Measurements from ENCODE around the gene DST. TPM values are rescaled to one million over a fixed set of nuclear protein-coding genes. Genes with fewer than 3 reads are reported as not detected.
A peak's percentile ranks its signal among the peaks of the same experiment; 100 is the strongest.

The DST gene
- total and polyA plus RNA-seq, 4 donors, result 325 to 525 (median 420) TPM

GRCh38 chr6:56613247-56613851, 29.3 kb downstream of the DST start:
- no peak for DNase-seq (ENCODE audit: low read depth in 4 of 6, low spot score in 6 of 6)
- Histone ChIP-seq H3K4me1 (ENCODE audit: control insufficient read depth, insufficient read depth, low read length) (no peaks in the 10 kb centered on the region), H3K4me3 (ENCODE audit: low read depth, low read length) (no peak overlapping the region), H3K27me3 (ENCODE audit: control insufficient read depth, insufficient read depth, low read length) (no peaks in the 10 kb centered on the region), H3K9me3 (ENCODE audit: control insufficient read depth, insufficient read depth, low read length) (no peaks in the 10 kb centered on the region), H3K36me3 (ENCODE audit: control insufficient read depth, insufficient read depth, low read length) (peaks cover 12% of the 10 kb centered on the region), H3K27ac (ENCODE audit: low read depth, low read length) (no peak overlapping the region)
- no CpG with 5 or more reads among the region's 6 CpGs for WGBS (ENCODE audit: insufficient coverage)

DNA sequence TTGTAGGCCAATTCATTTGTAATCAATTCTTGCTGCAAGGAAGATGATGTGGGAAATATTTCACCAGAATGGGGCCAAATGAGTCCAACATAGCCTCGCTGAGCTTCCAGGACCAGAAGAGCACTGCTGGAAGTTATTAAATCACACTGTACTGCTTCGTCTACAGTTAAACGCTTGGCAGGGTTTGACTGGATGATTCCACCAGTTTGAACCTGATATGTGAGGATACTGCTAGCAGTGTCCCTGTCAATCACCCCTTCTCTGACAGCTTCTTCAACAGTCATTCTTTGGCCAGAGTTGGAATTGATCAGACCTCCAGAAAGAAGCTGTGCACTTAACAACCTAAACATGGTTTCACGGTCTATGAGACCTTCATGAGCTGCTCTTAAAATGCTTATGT, 34.4 kb downstream of the DST start:
- Histone ChIP-seq H3K9me3 (ENCODE audit: control insufficient read depth, insufficient read depth, low read length) (no peaks in the 10 kb centered on the region), H3K4me1 (ENCODE audit: control insufficient read depth, insufficient read depth, low read length) (no peaks in the 10 kb centered on the region), H3K27me3 (ENCODE audit: control insufficient read depth, insufficient read depth, low read length) (no peaks in the 10 kb centered on the region), H3K36me3 (ENCODE audit: control insufficient read depth, insufficient read depth, low read length) (peaks cover 5% of the 10 kb centered on the region), H3K27ac (ENCODE audit: low read depth, low read length) (no peak overlapping the region), H3K4me3 (ENCODE audit: low read depth, low read length) (no peak overlapping the region)
- DNase-seq (ENCODE audit: low read depth in 4 of 6, low spot score in 6 of 6), result no peak
- WGBS (ENCODE audit: insufficient coverage), result 83% methylated on average over 1 of the region's 4 CpGs

- H3K9me3 ChIP-seq (ENCODE audit: control insufficient read depth, insufficient read depth, low read length), result no peaks in the 10 kb centered on the region
- no peak overlapping the region for H3K27ac ChIP-seq (ENCODE audit: low read depth, low read length)
- no peak for DNase-seq (ENCODE audit: low read depth in 4 of 6, low spot score in 6 of 6)
- no peak overlapping the region for H3K4me3 ChIP-seq (ENCODE audit: low read depth, low read length)
- no peaks in the 10 kb centered on the region for H3K27me3 ChIP-seq (ENCODE audit: control insufficient read depth, insufficient read depth, low read length)
- H3K4me1 ChIP-seq (ENCODE audit: control insufficient read depth, insufficient read depth, low read length), result no peaks in the 10 kb centered on the region
- WGBS (ENCODE audit: insufficient coverage), result no CpG with 5 or more reads among the region's 2 CpGs
- peaks cover 5% of the 10 kb centered on the region for H3K36me3 ChIP-seq (ENCODE audit: control insufficient read depth, insufficient read depth, low read length)
Measured at GRCh38 chr6:56607111-56607752, 35.5 kb downstream of the DST start.

DNA sequence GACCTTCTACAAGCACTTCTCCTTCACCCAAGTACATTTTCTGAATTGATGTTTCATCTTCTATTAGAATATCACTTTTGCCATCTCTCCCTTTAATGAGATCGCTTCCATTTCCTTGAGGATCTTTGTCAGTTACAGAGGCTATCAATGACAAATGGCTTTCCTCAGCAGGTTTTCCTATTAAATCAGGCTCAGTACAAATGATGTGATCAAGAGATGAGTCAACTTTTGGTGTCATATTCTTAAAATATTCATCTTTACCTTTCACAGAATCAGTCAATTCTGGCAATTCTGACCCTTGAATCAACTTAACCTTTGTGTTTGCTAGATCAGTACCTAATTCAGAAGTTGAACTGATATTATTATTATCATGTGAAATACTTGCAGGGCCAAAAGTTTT, 37.3 kb downstream of the DST start:
- no peaks in the 10 kb centered on the region for H3K27me3 ChIP-seq (ENCODE audit: control insufficient read depth, insufficient read depth, low read length)
- H3K27ac ChIP-seq (ENCODE audit: low read depth, low read length), result no peak overlapping the region
- H3K36me3 ChIP-seq (ENCODE audit: control insufficient read depth, insufficient read depth, low read length), result no peaks in the 10 kb centered on the region
- H3K9me3 ChIP-seq (ENCODE audit: control insufficient read depth, insufficient read depth, low read length), result no peaks in the 10 kb centered on the region
- no peaks in the 10 kb centered on the region for H3K4me1 ChIP-seq (ENCODE audit: control insufficient read depth, insufficient read depth, low read length)
- WGBS (ENCODE audit: insufficient coverage), result no CpG with 5 or more reads among the region's 1 CpG
- no peak overlapping the region for H3K4me3 ChIP-seq (ENCODE audit: low read depth, low read length)
- DNase-seq (ENCODE audit: low read depth in 4 of 6, low spot score in 6 of 6), result no peak

DNA sequence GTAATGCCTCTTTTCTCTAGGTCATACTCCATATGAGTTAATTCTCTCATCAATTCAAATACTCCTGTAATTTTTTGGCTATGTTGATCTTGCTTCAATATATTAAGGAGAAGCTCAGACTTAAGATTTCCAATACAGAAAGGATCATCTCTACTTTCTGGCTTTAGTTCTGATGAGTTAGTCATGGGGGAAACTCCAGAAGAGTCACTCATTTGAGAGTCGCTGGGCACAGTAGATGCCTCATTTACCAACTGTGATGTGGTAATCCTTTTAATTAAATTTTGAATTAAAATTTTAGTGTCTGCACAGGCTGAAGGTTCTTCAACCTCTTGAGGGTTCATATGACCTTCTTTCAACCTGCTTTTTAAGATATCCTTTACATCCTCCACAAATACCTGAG, 38.5 kb downstream of the DST start:
- Histone ChIP-seq H3K27ac (ENCODE audit: low read depth, low read length) (no peak overlapping the region), H3K4me1 (ENCODE audit: control insufficient read depth, insufficient read depth, low read length) (no peaks in the 10 kb centered on the region), H3K4me3 (ENCODE audit: low read depth, low read length) (no peak overlapping the region), H3K27me3 (ENCODE audit: control insufficient read depth, insufficient read depth, low read length) (no peaks in the 10 kb centered on the region), H3K36me3 (ENCODE audit: control insufficient read depth, insufficient read depth, low read length) (no peaks in the 10 kb centered on the region), H3K9me3 (ENCODE audit: control insufficient read depth, insufficient read depth, low read length) (no peaks in the 10 kb centered on the region)
- no peak for DNase-seq (ENCODE audit: low read depth in 4 of 6, low spot score in 6 of 6)
- no CpG with 5 or more reads among the region's 1 CpG for whole genome bisulfite sequencing (ENCODE audit: insufficient coverage)

GRCh38 chr6:56601390-56601789, 41.3 kb downstream of the DST start:
- Histone ChIP-seq H3K27me3 (ENCODE audit: control insufficient read depth, insufficient read depth, low read length) (no peaks in the 10 kb centered on the region), H3K4me1 (ENCODE audit: control insufficient read depth, insufficient read depth, low read length) (no peaks in the 10 kb centered on the region), H3K27ac (ENCODE audit: low read depth, low read length) (no peak overlapping the region), H3K36me3 (ENCODE audit: control insufficient read depth, insufficient read depth, low read length) (peaks cover 5% of the 10 kb centered on the region), H3K9me3 (ENCODE audit: control insufficient read depth, insufficient read depth, low read length) (no peaks in the 10 kb centered on the region), H3K4me3 (ENCODE audit: low read depth, low read length) (no peak overlapping the region)
- no peak for DNase-seq (ENCODE audit: low read depth in 4 of 6, low spot score in 6 of 6)
- WGBS (ENCODE audit: insufficient coverage), result no CpG with 5 or more reads among the region's 2 CpGs

- no peaks in the 10 kb centered on the region for H3K27me3 ChIP-seq (ENCODE audit: control insufficient read depth, insufficient read depth, low read length)
- 17% methylated on average over 1 of the region's 6 CpGs for WGBS (ENCODE audit: insufficient coverage)
- H3K27ac ChIP-seq (ENCODE audit: low read depth, low read length), result no peak overlapping the region
- H3K9me3 ChIP-seq (ENCODE audit: control insufficient read depth, insufficient read depth, low read length), result no peaks in the 10 kb centered on the region
- H3K4me3 ChIP-seq (ENCODE audit: low read depth, low read length), result no peak overlapping the region
- H3K4me1 ChIP-seq (ENCODE audit: control insufficient read depth, insufficient read depth, low read length), result no peaks in the 10 kb centered on the region
- peak in 5 of 6 donors; percentile 30 to 84 (median 40) for DNase-seq (ENCODE audit: low read depth in 4 of 6, low spot score in 6 of 6)
- peaks cover 23% of the 10 kb centered on the region for H3K36me3 ChIP-seq (ENCODE audit: control insufficient read depth, insufficient read depth, low read length)
Measured at GRCh38 chr6:56595490-56596122, 47.1 kb downstream of the DST start.

- no peak overlapping the region for H3K27ac ChIP-seq (ENCODE audit: low read depth, low read length)
- DNase-seq (ENCODE audit: low read depth in 4 of 6, low spot score in 6 of 6), result no peak
- peaks cover 24% of the 10 kb centered on the region for H3K36me3 ChIP-seq (ENCODE audit: control insufficient read depth, insufficient read depth, low read length)
Measured at GRCh38 chr6:56594699-56595098, 48.0 kb downstream of the DST start.

GRCh38 chr6:56593801-56594318, 48.8 kb downstream of the DST start:
- peaks cover 24% of the 10 kb centered on the region for H3K36me3 ChIP-seq (ENCODE audit: control insufficient read depth, insufficient read depth, low read length)
- no peaks in the 10 kb centered on the region for H3K27me3 ChIP-seq (ENCODE audit: control insufficient read depth, insufficient read depth, low read length)
- H3K4me3 ChIP-seq (ENCODE audit: low read depth, low read length), result no peak overlapping the region
- H3K27ac ChIP-seq (ENCODE audit: low read depth, low read length), result no peak overlapping the region
- H3K9me3 ChIP-seq (ENCODE audit: control insufficient read depth, insufficient read depth, low read length), result no peaks in the 10 kb centered on the region
- DNase-seq (ENCODE audit: low read depth in 4 of 6, low spot score in 6 of 6), result no peak
- WGBS (ENCODE audit: insufficient coverage), result 84% methylated on average over 4 of the region's 5 CpGs
- no peaks in the 10 kb centered on the region for H3K4me1 ChIP-seq (ENCODE audit: control insufficient read depth, insufficient read depth, low read length)

More at GRCh38 chr6:56594699-56595098, 48.0 kb downstream of the DST start:
- Histone ChIP-seq H3K27me3 (ENCODE audit: control insufficient read depth, insufficient read depth, low read length) (no peaks in the 10 kb centered on the region), H3K9me3 (ENCODE audit: control insufficient read depth, insufficient read depth, low read length) (no peaks in the 10 kb centered on the region), H3K4me1 (ENCODE audit: control insufficient read depth, insufficient read depth, low read length) (no peaks in the 10 kb centered on the region), H3K4me3 (ENCODE audit: low read depth, low read length) (no peak overlapping the region)

DNA sequence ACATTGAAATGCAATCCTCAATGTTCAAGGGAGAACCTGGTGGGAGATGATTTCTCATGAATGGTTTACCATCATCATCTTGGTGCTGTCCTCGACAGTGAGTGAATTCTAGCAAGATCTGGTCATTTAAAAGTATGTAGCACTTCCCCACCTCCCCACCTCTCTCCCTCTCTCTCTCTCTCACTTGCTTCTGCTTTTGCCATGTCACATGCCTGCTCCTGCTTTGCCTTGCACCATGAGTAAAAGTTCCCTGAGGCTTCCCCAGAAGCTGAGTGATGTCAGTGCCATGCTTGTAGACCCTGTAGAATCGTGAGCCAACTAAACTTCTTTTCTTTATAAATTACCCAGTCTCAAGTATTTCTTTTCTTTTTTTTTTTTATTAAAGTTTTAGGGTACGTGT, 60.5 kb downstream of the DST start:
- Histone ChIP-seq H3K27me3 (ENCODE audit: control insufficient read depth, insufficient read depth, low read length) (no peaks in the 10 kb centered on the region), H3K4me3 (ENCODE audit: low read depth, low read length) (no peak overlapping the region), H3K9me3 (ENCODE audit: control insufficient read depth, insufficient read depth, low read length) (no peaks in the 10 kb centered on the region), H3K27ac (ENCODE audit: low read depth, low read length) (no peak overlapping the region), H3K4me1 (ENCODE audit: control insufficient read depth, insufficient read depth, low read length) (no peaks in the 10 kb centered on the region), H3K36me3 (ENCODE audit: control insufficient read depth, insufficient read depth, low read length) (no peaks in the 10 kb centered on the region)
- whole genome bisulfite sequencing (ENCODE audit: insufficient coverage), result no CpG with 5 or more reads among the region's 3 CpGs
- DNase-seq (ENCODE audit: low read depth in 4 of 6, low spot score in 6 of 6), result no peak

Data from spinal cord (tissue), 10 donors.